ENCODE measurements around the gene DISP3.
A peak's percentile ranks its signal among the peaks of the same experiment; 100 is the strongest.
"Not testable (repeated sequence)": the region's sequence is repeated elsewhere in the genome, so short reads cannot be mapped to it uniquely, and the experiment has no call there.

Gene DISP3

DNA sequence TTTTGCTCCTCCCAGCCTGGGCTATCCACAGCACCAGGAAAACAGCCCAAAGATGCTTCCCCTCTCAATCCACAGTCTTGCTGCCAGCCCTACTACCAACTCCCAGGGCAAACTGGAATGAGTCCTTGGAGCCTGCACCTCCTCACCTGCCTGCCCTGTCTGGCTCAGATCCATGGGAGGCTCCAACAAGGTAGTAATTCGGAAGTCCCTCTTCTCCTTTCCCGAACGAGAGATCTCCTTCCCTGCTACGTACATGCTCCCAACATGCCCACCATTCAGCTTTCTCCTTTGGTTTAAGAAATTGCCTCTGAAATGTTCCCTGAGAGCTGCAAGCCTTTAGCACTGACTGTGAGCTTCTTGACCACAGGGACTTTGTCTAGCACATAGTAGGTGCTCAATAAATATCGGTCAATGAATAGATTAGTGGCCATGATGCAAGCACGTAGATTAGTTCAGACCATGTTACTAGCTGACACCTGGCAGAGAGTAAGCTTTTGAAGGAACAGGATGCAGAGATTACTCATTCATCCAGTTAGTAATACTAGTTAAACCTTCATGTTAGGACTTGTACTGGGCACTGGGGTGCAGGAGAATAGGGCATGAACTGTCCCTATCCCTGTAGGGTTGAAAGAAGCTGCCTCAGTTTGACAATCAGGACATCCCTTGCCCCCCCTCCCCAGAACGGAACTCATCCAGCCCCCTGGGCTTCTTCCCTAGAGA, 80.1 kb downstream of the DISP3 start:
- DNase-seq = no peak

DNA sequence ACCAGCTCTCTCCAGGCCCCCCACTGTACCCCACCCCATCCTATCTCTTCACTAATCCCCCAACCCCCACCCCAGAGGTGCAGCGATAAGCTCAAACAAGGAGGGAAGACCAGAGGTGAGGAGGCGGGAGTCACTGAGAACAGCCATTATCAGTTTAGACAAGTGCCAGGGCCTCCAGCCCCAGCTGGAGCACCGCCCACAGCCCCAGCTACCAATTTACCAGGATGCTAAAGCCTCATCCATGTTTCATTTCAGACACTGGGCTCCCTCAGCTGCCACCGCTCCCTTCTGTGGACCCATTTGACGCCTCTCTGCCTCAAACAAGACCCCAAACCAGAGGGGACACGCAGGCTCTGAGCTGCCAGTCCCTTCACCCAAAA, 80.6 kb downstream of the DISP3 start:
- DNase-seq = no peak

DNA sequence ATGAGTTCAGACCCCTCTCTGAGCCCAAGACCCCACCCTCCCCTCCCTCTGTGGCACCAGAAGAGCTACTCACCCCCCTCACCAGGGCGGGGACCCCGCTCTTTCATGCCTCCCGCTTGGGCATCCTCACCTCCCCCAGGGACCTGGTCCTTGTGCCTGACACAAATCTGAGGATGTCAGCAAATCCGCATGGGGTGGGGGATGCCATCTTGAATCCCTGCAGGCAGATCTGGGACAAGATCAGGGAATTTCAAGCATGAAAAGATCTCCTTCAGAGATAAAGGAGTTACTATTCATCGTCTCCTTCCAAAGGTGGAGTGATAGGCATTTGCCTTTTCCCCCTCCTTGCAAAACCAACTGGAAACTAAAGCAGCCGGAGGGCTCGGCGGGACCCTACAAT, 81.1 kb downstream of the DISP3 start:
- DNase-seq = no peak

DNA sequence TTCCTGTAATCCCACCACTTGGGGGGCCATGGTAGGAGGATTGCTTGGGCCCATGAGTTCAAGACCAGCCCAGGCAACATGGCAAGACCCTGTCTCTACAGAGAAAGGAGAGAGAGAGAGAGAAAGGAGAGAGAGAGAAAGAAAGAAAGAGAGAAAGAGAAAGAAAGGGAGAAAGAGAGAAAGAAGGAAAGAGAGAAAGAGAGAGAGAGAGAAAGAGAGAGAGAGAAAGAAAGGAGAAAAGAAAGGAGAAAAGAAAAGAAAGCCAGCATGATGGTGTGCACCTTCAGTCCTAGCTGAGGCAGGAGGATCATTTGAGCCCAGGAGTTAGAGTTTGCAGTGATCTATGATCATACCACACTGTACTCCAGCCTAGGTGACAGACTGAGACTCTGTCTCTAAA, 82.8 kb downstream of the DISP3 start:
- DNase-seq = no peak

DNA sequence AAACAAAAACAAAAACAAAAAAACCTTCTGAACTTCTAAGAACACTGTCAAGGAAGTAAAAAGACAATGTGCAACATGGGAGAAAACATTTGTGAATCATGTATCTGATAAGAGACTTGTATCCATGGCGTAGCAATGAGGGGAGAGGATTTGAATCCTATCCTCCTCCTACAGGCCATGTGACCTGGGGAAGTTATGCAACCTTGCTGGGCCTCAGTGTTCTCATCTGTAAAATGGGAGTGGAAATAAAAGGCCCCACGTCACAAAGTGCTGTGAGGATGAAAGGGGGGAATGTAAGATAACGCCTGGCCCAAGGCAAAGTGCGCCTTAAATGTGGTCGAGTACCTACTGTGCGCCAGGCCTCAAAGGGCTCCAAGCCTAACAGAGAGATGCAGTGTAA, 83.7 kb downstream of the DISP3 start:
- DNase-seq = no peak

DNA sequence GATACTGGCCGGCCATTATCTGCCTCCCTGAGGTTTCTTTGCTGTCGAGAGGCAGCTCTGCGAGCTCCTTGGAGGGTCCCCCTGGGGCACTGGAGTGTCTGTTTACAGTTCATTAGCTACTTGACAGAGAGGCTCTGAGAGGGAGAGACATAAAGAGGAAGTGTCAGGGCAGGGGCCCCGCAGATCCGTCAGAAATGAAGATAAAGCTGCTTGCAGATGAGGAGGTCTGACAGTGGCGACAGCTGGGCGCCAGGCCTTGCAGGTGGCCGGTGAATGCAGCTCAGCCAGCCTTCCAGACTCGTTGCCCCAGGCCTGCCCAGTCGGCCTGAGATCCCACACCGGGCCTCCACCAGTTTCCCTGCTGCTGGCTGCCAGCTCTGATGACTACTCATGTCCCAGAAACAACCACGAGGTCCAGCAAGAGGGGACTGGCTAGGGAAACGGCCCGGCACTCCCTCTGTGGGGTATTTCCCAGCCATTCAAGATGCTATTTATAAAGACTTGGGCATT, 84.7 kb downstream of the DISP3 start:
- DNase-seq = no peak

DNA sequence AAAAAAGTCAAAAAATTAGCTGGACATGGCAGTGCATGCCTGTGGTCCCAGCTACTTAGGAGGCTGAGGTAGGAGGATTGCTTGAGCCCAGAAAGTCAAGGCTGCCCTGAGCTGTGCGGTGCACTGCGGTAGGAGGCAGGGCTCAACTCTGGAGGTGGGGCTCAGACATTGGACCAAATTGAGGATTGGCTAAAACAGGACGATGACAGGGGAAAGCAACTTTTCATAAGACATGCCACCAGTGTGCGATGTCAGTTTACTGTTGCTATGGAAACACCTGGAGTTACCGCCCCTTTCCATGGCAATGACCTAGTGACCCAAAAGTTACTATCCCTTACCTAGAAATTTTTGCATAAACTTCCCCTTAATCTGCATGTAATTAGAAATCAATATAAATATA, 85.3 kb downstream of the DISP3 start:
- no peak for DNase-seq

DNA sequence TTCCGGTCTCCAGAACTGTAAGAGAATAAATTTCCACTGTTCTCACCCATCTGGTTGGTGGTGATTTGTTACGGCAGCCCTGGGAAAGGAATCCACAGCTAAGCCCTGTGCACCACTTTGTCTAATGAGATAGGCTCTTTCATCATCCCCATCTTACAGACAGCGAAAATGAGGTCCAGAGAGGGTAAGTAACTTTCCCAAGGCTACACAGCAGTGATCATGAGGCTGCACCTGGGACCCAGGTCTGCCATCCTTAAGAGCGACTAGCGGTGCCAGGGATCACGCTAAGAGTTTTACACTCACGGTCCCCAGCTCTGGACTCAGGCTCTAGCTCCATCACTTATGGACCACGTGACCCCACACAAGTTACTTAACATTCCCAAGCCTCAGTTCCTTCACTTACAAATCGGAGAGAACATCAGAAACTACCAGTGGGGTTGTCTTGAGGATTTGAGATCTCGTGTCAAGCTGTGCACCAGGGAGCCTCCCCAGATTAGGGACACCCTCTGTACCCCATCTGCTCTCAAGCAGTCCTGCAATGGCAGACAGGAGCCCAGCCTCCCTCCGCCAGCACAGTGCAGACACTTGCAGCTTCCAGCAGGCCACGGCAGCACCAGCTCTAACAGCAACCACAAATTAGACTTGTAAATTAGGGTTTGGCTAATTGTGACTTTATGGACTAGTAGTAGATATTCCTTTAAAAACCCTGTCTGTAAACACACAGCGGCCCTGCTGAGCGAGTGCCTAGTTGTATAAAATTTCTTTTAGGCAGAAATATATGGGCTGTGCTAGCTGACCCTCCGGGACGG, 87.3 kb downstream of the DISP3 start:
- no peak for DNase-seq

DNA sequence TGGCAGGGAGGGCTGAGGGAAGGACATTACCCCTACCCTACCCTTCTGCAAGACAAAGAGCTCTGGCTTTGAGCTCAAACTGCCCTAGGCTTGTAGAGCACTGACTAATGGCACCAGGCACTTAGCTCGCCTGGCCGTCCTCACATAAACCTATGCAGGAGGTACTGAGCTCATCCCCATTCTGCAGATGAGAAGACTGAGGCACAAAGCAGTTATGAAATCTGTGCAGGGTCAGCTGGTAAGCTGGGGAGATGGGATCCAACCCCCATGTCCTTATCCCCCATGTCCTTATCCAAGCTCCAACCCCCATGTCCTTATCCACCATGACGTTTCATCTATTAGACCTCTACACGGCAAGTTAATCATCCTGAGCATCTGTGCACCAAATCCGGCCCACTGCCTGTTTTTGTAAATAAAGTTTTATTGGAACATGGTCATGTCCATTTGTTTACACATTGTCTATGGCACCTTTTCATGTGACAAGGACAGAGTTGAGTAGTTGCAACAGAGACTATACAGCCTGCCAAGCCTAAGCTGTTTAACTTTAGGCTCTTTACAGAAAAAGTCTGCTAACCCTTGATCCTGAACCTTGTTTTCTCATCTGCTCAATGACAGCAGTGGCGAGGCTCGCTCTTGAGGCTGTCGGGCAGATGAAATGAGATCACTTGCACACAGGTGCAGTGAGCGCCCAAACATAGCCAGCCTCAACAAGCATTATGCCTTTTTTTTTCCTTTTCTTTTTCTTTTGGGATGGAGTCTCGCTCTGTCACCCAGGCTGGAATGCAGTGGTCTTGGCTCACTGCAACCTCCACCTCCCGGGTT, 88.5 kb downstream of the DISP3 start:
- no peak for DNase-seq

DNA sequence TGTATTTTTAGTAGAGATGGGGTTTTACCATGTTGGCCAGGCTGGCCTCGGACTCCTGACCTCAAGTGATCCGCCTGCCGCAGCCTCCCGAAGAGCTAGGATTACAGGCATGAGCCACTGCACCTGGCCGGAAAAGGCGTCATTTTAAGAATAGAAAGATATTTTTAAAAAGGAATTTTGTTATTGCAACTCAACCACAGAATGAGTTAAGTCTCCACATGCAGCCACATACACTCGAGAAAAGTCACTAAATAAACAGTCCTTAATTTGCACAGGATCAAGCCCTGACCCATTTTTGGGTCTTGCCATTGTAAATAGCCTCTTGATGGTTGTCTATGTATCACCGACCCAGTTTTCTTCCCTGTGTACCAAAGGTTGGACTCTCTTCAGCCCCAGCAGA, 89.7 kb downstream of the DISP3 start:
- DNase-seq = no peak

DNA sequence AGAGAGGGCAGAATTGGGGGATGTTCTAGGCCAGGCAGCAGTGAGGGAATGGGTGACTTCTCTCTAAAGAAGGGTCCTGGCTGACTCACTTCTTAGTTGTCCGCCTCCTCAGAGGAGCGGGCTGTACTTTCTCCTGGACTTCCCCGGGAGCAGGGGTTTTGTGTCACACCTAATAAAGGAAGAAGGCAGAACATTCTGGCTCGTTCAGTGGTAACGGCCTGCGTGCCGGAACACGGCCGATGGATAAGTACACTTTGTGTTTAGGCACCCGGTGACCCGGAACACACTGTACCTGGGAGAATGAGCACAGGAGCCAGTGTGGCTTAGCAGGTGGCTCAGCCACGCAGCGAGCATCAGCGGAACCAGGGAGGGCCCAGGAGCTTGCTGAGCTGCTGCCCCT, 90.6 kb downstream of the DISP3 start:
- no peak for DNase-seq

DNA sequence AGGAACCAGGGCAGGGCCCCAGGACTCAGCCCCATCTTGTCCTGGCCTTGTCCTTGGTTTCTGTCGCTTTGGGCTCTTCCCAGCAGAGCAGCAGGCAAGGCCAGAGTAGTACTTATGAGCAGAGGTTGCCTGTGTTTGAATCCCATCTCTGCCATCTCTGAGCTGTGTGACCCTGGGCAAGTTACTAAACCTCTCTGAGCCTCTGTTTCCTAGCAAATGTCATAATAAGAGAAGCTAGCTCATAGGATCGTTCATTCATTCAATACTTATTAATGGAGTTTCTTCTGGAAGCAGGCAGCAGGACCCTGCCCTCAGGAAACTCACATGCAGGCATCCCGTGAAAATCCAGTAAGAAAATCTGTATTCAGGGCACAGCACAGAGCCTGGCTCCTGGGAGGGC, 91.0 kb downstream of the DISP3 start:
- no peak for DNase-seq

DNA sequence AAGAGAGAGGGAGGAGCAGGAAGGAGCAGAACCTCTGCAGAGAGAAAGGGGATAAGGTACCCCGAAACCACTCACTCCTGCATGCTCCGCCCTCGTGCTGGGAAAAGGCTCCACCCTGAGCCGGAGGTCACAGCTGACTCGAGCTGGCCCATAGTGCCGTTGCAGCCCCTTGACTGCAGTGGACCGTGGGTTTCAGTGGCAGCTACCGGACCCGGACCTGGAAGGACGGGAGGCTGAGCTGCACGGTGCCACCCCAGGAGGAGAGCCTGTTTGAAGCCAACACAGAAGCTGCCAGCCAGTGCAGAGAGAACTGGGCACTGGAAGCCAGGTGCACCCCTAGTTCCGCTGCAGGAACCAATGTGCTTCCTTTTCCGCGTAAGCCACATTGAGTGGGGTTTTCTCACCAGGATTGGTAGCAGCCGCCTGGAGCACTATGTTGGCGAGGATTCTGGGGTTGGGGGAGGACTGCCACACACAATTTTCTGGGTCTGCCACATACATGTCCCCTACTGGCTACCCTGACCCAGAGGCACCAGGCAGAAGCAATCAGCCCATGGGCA, 91.9 kb downstream of the DISP3 start:
- no peak for DNase-seq

DNA sequence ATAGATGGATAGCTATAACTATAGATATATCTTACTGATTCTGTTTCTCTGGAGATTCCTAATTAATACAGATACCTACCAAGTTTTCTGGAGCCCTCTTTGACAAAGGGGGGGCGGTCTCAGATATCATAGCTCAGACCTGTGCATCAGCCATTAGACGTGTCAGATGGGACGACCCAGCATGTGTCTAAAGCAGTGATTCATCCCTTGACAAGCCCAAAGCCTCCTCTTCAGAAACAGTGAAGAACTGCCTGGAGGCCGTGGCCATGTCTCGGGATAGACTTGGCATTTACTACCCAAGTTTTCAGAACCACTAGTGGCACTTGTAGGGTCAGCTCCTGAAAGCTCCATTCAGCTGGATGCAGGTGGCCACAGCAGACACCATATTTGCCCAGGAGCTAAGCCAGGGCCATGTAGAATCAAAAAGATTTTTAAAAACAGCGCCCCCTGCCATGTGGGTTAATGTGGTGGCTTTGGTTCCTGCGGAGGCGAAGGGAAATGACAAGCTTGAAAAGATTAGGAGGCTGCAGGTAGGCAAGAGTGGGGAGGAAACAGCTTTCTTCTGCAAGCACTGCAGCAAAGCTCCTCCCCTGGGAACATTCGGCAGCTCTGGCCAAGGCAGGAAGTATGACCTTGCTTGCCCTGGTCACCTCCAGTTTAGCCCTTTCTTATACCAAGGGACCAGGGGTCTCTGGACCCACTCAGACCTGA, 93.1 kb downstream of the DISP3 start:
- no peak for DNase-seq

DNA sequence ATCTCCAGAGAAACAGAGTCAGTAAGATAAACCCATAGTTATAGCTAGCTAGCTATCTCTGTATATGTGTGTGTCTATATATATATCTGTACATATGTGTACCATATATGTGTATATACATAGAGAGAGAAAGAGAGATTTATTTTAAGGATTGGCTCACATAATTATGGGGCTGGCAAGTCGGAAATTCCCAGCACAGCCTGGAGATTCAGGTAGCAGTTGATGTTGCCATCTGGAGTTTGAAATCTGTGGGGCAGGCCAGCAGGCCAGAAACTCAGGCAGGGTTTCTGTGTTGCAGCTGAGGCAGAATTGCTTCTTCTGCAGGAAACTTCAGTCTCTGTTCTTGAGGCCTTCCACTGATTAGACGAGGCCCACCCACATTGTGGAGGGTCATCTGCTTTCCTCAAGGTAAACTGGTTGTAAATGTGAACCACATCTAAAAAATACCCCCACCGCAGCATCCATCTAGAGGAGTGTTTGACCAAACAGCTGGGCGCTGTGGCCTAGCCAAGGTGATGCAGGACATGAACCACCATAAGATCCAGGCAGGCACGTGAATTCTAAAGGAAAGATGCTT, 94.2 kb downstream of the DISP3 start:
- DNase-seq = no peak

DNA sequence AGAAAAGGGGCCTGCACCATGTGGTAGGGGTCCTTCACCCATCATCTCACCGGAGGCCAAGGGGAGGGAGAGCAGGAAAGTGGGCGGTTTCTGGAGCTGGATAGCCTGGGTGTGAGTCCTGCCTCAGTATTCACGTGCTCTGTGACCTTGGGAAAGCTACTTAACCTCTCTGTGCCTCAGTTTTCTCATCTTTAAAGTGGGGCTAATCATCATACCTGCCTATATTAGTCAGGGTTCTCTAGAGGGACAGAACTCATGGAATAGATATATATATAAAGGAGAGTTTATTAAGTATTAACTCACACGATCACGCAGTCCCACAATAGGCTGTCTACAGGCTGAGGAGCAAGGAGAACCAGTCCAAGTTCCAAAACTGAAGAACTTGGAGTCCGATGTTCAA, 96.6 kb downstream of the DISP3 start:
- DNase-seq = no peak

DNA sequence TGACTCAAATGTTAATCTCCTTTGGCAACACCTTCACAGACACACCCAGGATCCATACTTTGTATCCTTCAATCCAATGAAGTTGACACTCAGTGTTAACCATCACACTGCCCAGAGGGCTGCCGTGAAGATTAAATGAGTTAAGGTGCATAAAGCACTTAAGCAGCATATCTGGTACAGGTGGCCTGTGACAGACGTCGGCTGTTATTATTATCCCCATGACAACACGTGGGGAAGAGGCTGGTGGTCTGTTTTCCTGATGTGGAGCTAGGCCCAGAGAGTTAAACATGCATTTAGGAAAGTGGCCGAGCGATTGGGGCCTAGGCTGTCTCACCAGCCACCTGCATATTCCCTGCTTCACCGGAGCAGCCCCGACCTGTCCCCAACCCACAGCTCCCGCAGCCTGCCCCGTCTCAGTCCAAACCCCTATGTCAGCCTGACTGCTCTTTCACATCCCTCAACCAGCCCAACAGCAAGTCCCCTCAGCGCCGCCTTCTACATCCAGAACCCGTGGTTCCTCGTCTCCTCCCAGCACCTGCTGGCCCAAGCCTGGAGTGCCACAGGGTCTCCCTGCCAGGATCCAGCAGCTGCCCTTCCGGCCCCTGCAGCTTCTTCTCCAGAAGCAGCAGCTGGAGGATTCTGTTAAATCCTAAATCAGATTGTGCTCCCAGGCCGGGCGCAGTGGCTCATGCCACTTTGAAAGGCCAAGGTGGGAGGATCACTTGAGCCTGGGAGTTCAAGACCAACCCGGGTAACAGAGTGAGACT, 97.3 kb downstream of the DISP3 start:
- DNase-seq = no peak

DNA sequence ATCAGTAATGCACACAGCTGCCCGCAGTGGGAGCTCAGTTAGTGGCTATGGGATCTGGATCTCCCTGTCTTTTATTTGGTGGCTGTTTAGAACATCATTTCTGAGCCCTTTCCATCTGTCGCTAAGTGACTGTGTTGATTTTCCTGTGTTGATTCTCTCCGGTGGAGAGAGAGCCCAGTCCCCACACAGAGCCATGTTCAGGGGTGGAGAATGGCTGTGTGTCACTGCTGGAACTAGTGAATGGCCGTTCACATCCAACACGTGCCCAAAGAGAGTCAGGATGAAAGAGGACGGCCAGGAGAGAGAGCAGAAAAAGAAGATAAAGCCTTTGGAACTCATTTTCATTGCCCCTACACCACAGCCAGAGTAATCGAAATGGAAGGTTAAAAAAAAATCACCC, 99.0 kb downstream of the DISP3 start:
- no peak for DNase-seq

DNA sequence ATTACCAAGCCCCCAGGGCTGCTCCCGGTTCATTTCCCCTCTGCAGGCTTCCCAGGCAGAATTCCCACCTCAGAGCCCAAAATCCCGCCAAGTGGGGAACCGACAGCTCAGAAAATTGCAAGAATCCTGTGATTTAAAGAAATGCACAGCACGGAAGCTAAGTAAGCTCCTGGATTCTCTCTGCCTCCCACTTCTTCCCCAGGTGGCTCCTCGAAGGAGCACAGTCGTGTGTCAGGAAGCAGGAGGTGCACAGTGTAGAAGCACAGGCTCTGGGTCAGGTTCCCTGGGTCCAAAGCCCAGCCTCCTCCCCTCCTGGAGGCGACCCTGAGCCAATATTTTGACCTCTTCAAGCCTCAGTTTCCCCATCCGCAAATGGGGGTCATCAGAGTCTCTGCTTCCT, 100.6 kb downstream of the DISP3 start:
- DNase-seq = no peak

DNA sequence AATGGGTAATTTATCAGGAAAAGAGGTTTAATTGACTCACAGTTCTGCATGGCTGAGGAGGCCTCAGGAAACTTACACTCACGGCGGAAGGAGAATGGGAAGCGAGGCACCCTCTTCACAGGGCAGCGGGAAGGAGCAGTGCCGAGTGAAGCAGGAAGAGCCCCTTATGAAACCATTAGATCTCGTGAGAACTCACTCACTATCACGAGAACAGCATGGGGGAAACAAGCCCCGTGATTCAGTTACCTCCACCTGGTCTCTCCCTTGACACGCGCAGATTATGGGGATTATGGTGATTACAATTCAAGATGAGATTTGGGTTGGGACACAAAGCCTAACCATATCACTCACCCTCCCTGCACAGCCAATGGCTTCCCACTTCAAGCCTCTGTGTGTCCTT, 101.1 kb downstream of the DISP3 start:
- DNase-seq = not testable (repeated sequence)

DNA sequence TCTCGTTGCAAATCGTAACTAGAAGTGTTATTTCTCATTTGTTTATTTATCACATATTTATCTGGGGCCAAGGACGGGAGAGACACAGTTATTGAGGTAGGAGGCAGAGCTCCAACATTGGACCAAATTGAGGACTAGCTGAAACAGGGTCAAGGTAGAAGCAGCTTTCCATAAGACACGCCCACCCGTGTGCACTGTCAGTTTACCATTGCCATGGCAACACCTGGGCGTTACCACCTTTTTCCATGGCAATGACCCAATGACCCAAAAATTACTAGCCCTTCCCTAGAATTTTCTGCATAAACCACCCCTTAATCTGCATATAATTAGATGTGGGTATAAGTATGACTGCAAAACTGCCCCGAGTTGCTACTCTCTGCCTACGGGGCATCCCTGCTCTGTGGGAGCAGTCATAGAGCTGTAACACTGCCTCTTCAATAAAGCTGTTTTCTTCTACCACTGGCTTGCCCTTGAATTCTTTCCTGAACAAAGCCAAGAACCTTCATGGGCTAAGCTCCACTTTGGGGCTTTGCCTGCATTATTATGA, 102.6 kb downstream of the DISP3 start:
- DNase-seq = peak; percentile 0
